CD8-positive, alpha-beta memory T cell (primary cell): ENCODE data around the gene ARL6IP5. TPM values are rescaled to one million over a fixed set of nuclear protein-coding genes. Genes with fewer than 3 reads are reported as not detected.

Source experiments
- CTCF ChIA-PET: fragments of 350-600 bp; sonication (Branson Sonifier 250); formaldehyde crosslinking; loops from one replicate; lab custom pipeline; 2021; ENCODE audit warnings: antibody characterized with exemption; lab: Charles Lee
- POLR2A ChIA-PET: fragments of 350-600 bp; sonication (Branson Sonifier 250); formaldehyde crosslinking; loops from one replicate; lab custom pipeline; 2021; ENCODE audit warnings: antibody characterized with exemption; lab: Charles Lee
- DNase-seq, 5 donors: peaks; one replicate each; pipeline versions ENCODE4 v3.0.0 to v3.0.0-alpha.2; 2020 to 2022; ENCODE audit warnings: mixed read lengths in 1 of 5
- H3K27ac ChIP-seq: one replicate; pipeline ENCODE4 v1.7.0; 2013; ENCODE audit warnings: low read depth, mild to moderate bottlenecking, low read length, moderate library complexity
- H3K27me3 ChIP-seq: 2 replicates; pipeline ENCODE4 v1.7.0; 2013; ENCODE audit warnings: low read length, mild to moderate bottlenecking; ENCODE audit not compliant: insufficient read depth, poor library complexity, severe bottlenecking
- H3K36me3 ChIP-seq: 2 replicates; pipeline ENCODE4 v1.7.0; 2013; ENCODE audit warnings: mild to moderate bottlenecking, low read length, moderate library complexity; ENCODE audit not compliant: insufficient read depth
- H3K4me1 ChIP-seq: 2 replicates; pipeline ENCODE4 v1.7.0; 2013; ENCODE audit warnings: mild to moderate bottlenecking, low read length, moderate library complexity; ENCODE audit not compliant: insufficient read depth
- H3K4me3 ChIP-seq: 2 replicates; pipeline ENCODE4 v1.7.0; 2013; ENCODE audit warnings: mild to moderate bottlenecking, low read length
- H3K9me3 ChIP-seq: 2 replicates; pipeline ENCODE4 v1.7.0; 2013; ENCODE audit warnings: mild to moderate bottlenecking, low read length
- H3K27ac Mint-ChIP-seq, 8 donors: one replicate each; pipeline ENCODE4 v1.8.0; 2020 to 2021; ENCODE audit warnings: mixed read lengths in 8 of 8, mild to moderate bottlenecking in 6 of 8, inconsistent platforms in 3 of 8, moderate library complexity in 3 of 8
- H3K27me3 Mint-ChIP-seq, 2 donors: one replicate each; pipeline ENCODE4 v1.8.0; 2020 to 2021; ENCODE audit warnings: mixed read lengths in 2 of 2, mild to moderate bottlenecking in 1 of 2, moderate library complexity in 1 of 2
- H3K36me3 Mint-ChIP-seq, 3 donors: one replicate each; pipeline ENCODE4 v1.8.0; 2020 to 2021; ENCODE audit warnings: mixed read lengths in 3 of 3, inconsistent platforms in 1 of 3, mild to moderate bottlenecking in 1 of 3
- H3K4me1 Mint-ChIP-seq, 3 donors: one replicate each; pipeline ENCODE4 v1.8.0; 2020 to 2021; ENCODE audit warnings: mixed read lengths in 3 of 3, inconsistent platforms in 1 of 3, mild to moderate bottlenecking in 1 of 3
- H3K4me3 Mint-ChIP-seq, 7 donors: one replicate each; pipeline ENCODE4 v1.8.0; 2020 to 2021; ENCODE audit warnings: mixed read lengths in 7 of 7, mild to moderate bottlenecking in 6 of 7, moderate library complexity in 4 of 7, inconsistent platforms in 2 of 7
- H3K9me3 Mint-ChIP-seq, 5 donors: one replicate each; pipeline ENCODE4 v1.8.0; 2020 to 2022; ENCODE audit warnings: mixed read lengths in 5 of 5, mild to moderate bottlenecking in 3 of 5, moderate library complexity in 2 of 5, inconsistent platforms in 1 of 5
- polyA plus RNA-seq: library from polyadenylated mRNA; unstranded; fragments of 300-500 nt; fragmentation: Illumina TruSeq; gene quantifications from one replicate; pipeline ENCODE4 v1.2.3, GENCODE V29; 2021
- total RNA-seq, 2 experiments: library from RNA; stranded (reverse); gene quantifications; one replicate each; pipeline ENCODE4 v1.2.3, GENCODE V29; 2021

The ARL6IP5 gene
- total and polyA plus RNA-seq, 3 experiments from 2014 or later: 121 to 425 (median 124) TPM

DNA sequence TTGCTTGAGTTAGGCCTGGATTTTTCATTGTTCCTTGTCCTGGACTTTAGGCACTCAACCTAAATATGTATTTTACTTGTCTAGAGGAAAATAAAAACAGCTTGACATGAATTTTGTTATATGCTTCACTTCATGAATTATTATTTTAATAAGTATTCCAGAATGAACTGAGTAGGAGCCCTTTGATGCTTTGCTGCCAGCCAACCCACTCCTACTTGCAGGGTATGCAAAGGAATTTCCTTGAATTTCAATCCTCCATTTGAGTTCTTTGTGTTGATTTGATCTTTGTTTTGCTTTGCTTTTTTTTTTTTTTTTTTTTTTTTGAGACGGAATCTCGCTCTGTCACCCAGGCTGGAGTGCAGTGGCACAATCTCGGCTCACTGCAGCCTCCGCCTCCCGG is 11.6 kb downstream of the ARL6IP5 start:
- peaks cover 70 to 92% (median 90%) of the 10 kb centered on the region in 3 donors for H3K4me1 Mint-ChIP-seq
- H3K27me3 Mint-ChIP-seq: no peaks in the 10 kb centered on the region
- peaks cover 5 to 54% (median 12%) of the 10 kb centered on the region in 3 donors for H3K36me3 Mint-ChIP-seq
- DNase-seq: no peak
- H3K27me3 ChIP-seq: no peaks in the 10 kb centered on the region
- no peaks in the 10 kb centered on the region for H3K36me3 ChIP-seq
- no peak overlapping the region for H3K27ac ChIP-seq
- H3K4me3 ChIP-seq: no peak overlapping the region
- peak overlapping the region in 5 of 7 donors; percentile 75 to 81 (median 77) for H3K4me3 Mint-ChIP-seq
- ChIA-PET POLR2A (interaction anchor here (0.7 kb wide), 1 partner anchor 1435 kb away, joined by 5 read pairs; no protein-coding TSS in a partner anchor), CTCF (no interaction called here)
- H3K27ac Mint-ChIP-seq: peak overlapping the region; percentile 81 to 98 (median 94)
- H3K9me3 ChIP-seq: no peaks in the 10 kb centered on the region
- peaks cover 82% of the 10 kb centered on the region for H3K4me1 ChIP-seq
- no peaks in the 10 kb centered on the region for H3K9me3 Mint-ChIP-seq

DNA sequence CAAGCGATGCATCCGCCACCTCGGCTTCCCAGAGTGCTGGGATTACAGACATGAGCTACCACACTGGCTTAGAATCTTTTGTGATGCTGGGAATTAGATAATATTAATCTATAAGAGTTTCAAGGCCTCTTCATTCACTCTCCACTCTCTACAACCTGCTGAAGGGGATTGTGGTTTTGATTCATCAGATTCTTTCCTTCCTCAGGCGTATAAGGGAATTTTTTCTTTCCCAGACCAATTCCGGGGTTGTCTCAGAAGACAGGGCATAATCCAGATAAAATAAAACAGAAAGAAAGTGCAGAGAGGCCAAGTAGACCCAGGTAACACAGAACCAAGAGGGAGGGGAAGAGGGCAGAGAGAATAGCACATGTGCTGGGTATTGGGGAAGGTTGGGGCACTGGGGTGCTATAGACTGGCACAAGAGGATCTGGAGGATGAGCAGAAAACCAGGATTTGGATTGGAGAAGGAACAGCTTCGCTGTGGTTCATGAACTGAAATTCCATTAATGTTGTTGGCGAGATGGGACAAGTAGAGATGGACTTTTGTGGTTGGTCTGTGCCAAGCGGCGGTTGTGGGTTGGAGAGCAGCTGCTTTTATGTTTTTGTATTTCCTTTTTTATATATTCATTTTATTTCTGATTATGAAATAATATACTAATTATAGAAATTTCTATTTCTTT is 12.8 kb downstream of the ARL6IP5 start:
- peak overlapping the region; percentile 37 to 98 (median 82) for H3K27ac Mint-ChIP-seq
- Histone ChIP-seq H3K36me3 (peaks cover 9% of the 10 kb centered on the region), H3K4me1 (peaks cover 76% of the 10 kb centered on the region), H3K27ac (no peak overlapping the region), H3K27me3 (no peaks in the 10 kb centered on the region), H3K4me3 (no peak overlapping the region), H3K9me3 (no peaks in the 10 kb centered on the region)
- no peaks in the 10 kb centered on the region for H3K27me3 Mint-ChIP-seq
- H3K36me3 Mint-ChIP-seq: peaks cover 9 to 65% (median 20%) of the 10 kb centered on the region in 3 donors
- no peaks in the 10 kb centered on the region for H3K9me3 Mint-ChIP-seq
- ChIA-PET POLR2A (interaction anchor here (0.7 kb wide), 1 partner anchor 29 kb away, joined by 5 read pairs; no protein-coding TSS in a partner anchor), CTCF (no interaction called here)
- no peak for DNase-seq
- H3K4me3 Mint-ChIP-seq: peak overlapping the region in 5 of 7 donors; percentile 7 to 63 (median 53)
- peaks cover 68 to 92% (median 89%) of the 10 kb centered on the region in 3 donors for H3K4me1 Mint-ChIP-seq

DNA sequence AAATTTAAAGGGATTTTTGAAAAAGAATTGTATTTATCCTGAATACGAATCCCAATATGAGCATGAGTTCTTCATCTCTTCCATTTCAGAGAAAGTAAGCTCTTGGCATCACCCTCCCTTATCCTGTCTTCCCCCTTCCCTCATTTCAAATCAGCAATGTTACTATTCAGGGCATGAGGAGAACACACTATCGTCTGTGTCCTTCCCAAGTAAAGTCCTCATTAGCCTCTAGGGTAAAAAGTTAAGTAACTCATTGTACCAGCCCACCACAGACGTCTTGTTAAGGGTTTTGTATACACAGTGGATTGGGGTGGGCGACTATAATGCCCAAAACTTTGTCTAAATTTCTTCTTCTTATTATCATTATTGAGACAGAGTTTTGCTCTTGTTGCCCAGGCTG is 14.8 kb downstream of the ARL6IP5 start:
- POLR2A ChIA-PET: interaction anchor here (1.4 kb wide), 1 partner anchor 14 kb away, joined by 4 read pairs; no protein-coding TSS in a partner anchor
- Mint-ChIP-seq H3K4me1 (peaks cover 57 to 92% (median 87%) of the 10 kb centered on the region in 3 donors), H3K27me3 (no peaks in the 10 kb centered on the region)

DNA sequence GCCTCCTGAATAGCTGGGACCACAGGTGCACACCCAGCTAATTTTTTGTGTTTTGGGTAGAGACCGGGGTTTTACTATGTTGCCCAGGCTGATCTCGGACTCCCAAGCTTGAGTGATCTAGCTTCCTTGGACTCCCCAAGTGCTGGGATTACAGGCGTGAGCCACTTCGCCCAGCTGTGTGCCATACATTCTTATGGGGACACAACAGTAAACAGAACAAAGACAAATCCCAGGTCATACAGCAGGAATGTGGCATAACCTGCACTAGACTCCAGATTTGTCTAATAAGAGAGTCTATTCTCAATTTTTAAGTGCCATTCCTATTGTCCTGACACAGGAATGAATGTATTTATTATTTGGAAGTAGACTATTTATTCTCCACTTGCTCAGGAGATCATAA is 17.6 kb downstream of the ARL6IP5 start:
- DNase-seq: no peak
- H3K27me3 ChIP-seq: no peaks in the 10 kb centered on the region
- H3K36me3 Mint-ChIP-seq: peaks cover 13 to 69% (median 23%) of the 10 kb centered on the region in 3 donors
- ChIA-PET POLR2A (no interaction called here), CTCF (interaction anchor here (1.4 to 1.8 kb wide), 2 partner anchors 10 to 13 kb away, joined by 3 to 5 read pairs; no protein-coding TSS in a partner anchor)
- peaks cover 27% of the 10 kb centered on the region for H3K36me3 ChIP-seq
- H3K4me1 Mint-ChIP-seq: peaks cover 34 to 81% (median 61%) of the 10 kb centered on the region in 3 donors
- peak overlapping the region in 5 of 8 donors; percentile 22 to 86 (median 79) for H3K27ac Mint-ChIP-seq
- H3K4me3 ChIP-seq: no peak overlapping the region
- no peaks in the 10 kb centered on the region for H3K9me3 ChIP-seq
- H3K27me3 Mint-ChIP-seq: no peaks in the 10 kb centered on the region
- H3K9me3 Mint-ChIP-seq: no peaks in the 10 kb centered on the region
- H3K27ac ChIP-seq: no peak overlapping the region
- H3K4me3 Mint-ChIP-seq: peak overlapping the region in 1 of 7 donors; percentile 10
- H3K4me1 ChIP-seq: peaks cover 39% of the 10 kb centered on the region

More for the DNA sequence above, 14.8 kb downstream of the ARL6IP5 start:
- no peak overlapping the region for H3K27ac ChIP-seq
- Mint-ChIP-seq H3K9me3 (no peaks in the 10 kb centered on the region), H3K36me3 (peaks cover 14 to 72% (median 26%) of the 10 kb centered on the region in 3 donors), H3K4me3 (peak overlapping the region in 2 of 7 donors; percentile 26 to 44), H3K27ac (peak overlapping the region in 6 of 8 donors; percentile 16 to 73 (median 58))
- peaks cover 23% of the 10 kb centered on the region for H3K36me3 ChIP-seq
- H3K9me3 ChIP-seq: no peaks in the 10 kb centered on the region
- peaks cover 66% of the 10 kb centered on the region for H3K4me1 ChIP-seq
- H3K27me3 ChIP-seq: no peaks in the 10 kb centered on the region
- CTCF ChIA-PET: interaction anchor here (0.8 to 3.3 kb wide), 2 partner anchors 11 to 21 kb away, joined by 3 to 14 read pairs; no protein-coding TSS in a partner anchor
- H3K4me3 ChIP-seq: no peak overlapping the region
- DNase-seq: no peak

DNA sequence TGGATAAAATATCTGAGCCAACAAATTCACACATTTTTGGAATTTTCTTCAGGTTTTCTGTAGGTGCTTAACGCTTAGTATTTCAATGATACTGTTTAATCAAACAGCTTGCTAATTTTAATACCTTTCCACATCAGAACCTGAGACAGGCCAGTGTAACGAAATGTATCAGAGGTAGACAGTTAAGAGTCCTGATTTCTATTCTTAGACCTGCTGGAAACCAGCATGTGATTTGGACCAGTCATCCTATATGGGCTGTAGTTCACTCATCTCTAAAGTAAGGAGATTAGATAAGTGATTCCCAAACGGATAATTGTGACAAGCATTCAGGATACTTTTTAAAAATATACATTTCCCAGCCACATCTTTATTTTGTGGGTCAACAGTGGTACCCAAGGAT is 18.4 kb downstream of the ARL6IP5 start:
- DNase-seq: no peak
- Mint-ChIP-seq H3K4me1 (peaks cover 30 to 80% (median 56%) of the 10 kb centered on the region in 3 donors), H3K9me3 (no peaks in the 10 kb centered on the region), H3K36me3 (peaks cover 9 to 65% (median 19%) of the 10 kb centered on the region in 3 donors), H3K27ac (peak overlapping the region in 2 of 8 donors; percentile 62 to 72), H3K27me3 (no peaks in the 10 kb centered on the region), H3K4me3 (no peak overlapping the region)
- Histone ChIP-seq H3K27me3 (no peaks in the 10 kb centered on the region), H3K27ac (no peak overlapping the region), H3K9me3 (no peaks in the 10 kb centered on the region), H3K4me1 (peaks cover 35% of the 10 kb centered on the region), H3K36me3 (peaks cover 27% of the 10 kb centered on the region), H3K4me3 (no peak overlapping the region)
- ChIA-PET POLR2A (no interaction called here), CTCF (no interaction called here)

DNA sequence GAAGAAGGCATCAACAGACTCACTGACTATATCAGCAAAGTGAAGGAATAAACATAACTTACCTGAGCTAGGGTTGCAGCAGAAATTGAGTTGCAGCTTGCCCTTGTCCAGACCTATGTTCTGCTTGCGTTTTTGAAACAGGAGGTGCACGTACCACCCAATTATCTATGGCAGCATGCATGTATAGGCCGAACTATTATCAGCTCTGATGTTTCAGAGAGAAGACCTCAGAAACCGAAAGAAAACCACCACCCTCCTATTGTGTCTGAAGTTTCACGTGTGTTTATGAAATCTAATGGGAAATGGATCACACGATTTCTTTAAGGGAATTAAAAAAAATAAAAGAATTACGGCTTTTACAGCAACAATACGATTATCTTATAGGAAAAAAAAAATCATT is 19.8 kb downstream of the ARL6IP5 start:
- no peaks in the 10 kb centered on the region for H3K9me3 ChIP-seq
- ChIA-PET CTCF (no interaction called here), POLR2A (no interaction called here)
- H3K27ac ChIP-seq: no peak overlapping the region
- peaks cover 25% of the 10 kb centered on the region for H3K4me1 ChIP-seq
- peaks cover 9 to 60% (median 18%) of the 10 kb centered on the region in 3 donors for H3K36me3 Mint-ChIP-seq
- H3K27me3 Mint-ChIP-seq: no peaks in the 10 kb centered on the region
- no peak overlapping the region for H3K4me3 ChIP-seq
- peaks cover 27% of the 10 kb centered on the region for H3K36me3 ChIP-seq
- peak overlapping the region in 1 of 7 donors; percentile 9 for H3K4me3 Mint-ChIP-seq
- no peak for DNase-seq
- peak overlapping the region in 6 of 8 donors; percentile 1 to 87 (median 62) for H3K27ac Mint-ChIP-seq
- no peaks in the 10 kb centered on the region for H3K9me3 Mint-ChIP-seq
- H3K4me1 Mint-ChIP-seq: peaks cover 23 to 74% (median 50%) of the 10 kb centered on the region in 3 donors
- H3K27me3 ChIP-seq: no peaks in the 10 kb centered on the region

DNA sequence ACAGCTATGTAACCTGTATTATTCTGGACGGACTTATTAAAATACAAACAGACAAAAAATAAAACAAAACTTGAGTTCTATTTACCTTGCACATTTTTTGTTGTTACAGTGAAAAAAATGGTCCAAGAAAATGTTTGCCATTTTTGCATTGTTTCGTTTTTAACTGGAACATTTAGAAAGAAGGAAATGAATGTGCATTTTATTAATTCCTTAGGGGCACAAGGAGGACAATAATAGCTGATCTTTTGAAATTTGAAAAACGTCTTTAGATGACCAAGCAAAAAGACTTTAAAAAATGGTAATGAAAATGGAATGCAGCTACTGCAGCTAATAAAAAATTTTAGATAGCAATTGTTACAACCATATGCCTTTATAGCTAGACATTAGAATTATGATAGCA is 20.6 kb downstream of the ARL6IP5 start:
- Mint-ChIP-seq H3K27ac (peak overlapping the region in 2 of 8 donors; percentile 5 to 46), H3K4me1 (peaks cover 19 to 67% (median 43%) of the 10 kb centered on the region in 3 donors), H3K4me3 (no peak overlapping the region), H3K9me3 (no peaks in the 10 kb centered on the region), H3K36me3 (peaks cover 9 to 56% (median 15%) of the 10 kb centered on the region in 3 donors), H3K27me3 (no peaks in the 10 kb centered on the region)
- ChIA-PET POLR2A (no interaction called here), CTCF (interaction anchor here (1.1 to 2.6 kb wide), 3 partner anchors 9 to 19 kb away, joined by 4 to 15 read pairs (median 5); no protein-coding TSS in a partner anchor)
- no peaks in the 10 kb centered on the region for H3K27me3 ChIP-seq
- H3K4me1 ChIP-seq: peaks cover 23% of the 10 kb centered on the region
- H3K9me3 ChIP-seq: no peaks in the 10 kb centered on the region
- H3K36me3 ChIP-seq: peaks cover 27% of the 10 kb centered on the region
- no peak overlapping the region for H3K4me3 ChIP-seq
- H3K27ac ChIP-seq: no peak overlapping the region
- DNase-seq: no peak
